Measurements from ENCODE around the gene ANXA6.
A peak's percentile ranks its signal among the peaks of the same experiment; 100 is the strongest.

The ANXA6 gene

GRCh38 chr5:151130922-151131891, 26.4 kb downstream of the ANXA6 start:
- Histone ChIP-seq H3K4me3 (ENCODE audit: low read length) (no peak overlapping the region), H3K27ac (ENCODE audit: low read depth, low read length) (no peak overlapping the region), H3K4me1 (ENCODE audit: control insufficient read depth, insufficient read depth, low read length) (no peaks in the 10 kb centered on the region), H3K27me3 (ENCODE audit: control insufficient read depth, insufficient read depth, low read length) (no peaks in the 10 kb centered on the region), H3K9ac (ENCODE audit: low read length) (no peak overlapping the region), H3K36me3 (ENCODE audit: control insufficient read depth, insufficient read depth, low read length) (peaks cover 65% of the 10 kb centered on the region)

GRCh38 chr5:151130235-151130921, 27.2 kb downstream of the ANXA6 start:
- Histone ChIP-seq H3K27me3 (ENCODE audit: control insufficient read depth, insufficient read depth, low read length) (no peaks in the 10 kb centered on the region), H3K27ac (ENCODE audit: low read depth, low read length) (no peak overlapping the region), H3K4me1 (ENCODE audit: control insufficient read depth, insufficient read depth, low read length) (no peaks in the 10 kb centered on the region), H3K36me3 (ENCODE audit: control insufficient read depth, insufficient read depth, low read length) (peaks cover 67% of the 10 kb centered on the region), H3K4me3 (ENCODE audit: low read length) (no peak overlapping the region), H3K9ac (ENCODE audit: low read length) (no peak overlapping the region)

- Histone ChIP-seq H3K4me3 (ENCODE audit: low read length) (no peak overlapping the region), H3K9ac (ENCODE audit: low read length) (no peak overlapping the region), H3K27me3 (ENCODE audit: control insufficient read depth, insufficient read depth, low read length) (no peaks in the 10 kb centered on the region), H3K36me3 (ENCODE audit: control insufficient read depth, insufficient read depth, low read length) (peaks cover 56% of the 10 kb centered on the region), H3K4me1 (ENCODE audit: control insufficient read depth, insufficient read depth, low read length) (peaks cover 5% of the 10 kb centered on the region), H3K27ac (ENCODE audit: low read depth, low read length) (no peak overlapping the region)
These were observed 28.8 kb downstream of the ANXA6 start for GRCh38 chr5:151128817-151129216.

- Histone ChIP-seq H3K27ac (ENCODE audit: low read depth, low read length) (no peak overlapping the region), H3K4me3 (ENCODE audit: low read length) (no peak overlapping the region), H3K9ac (ENCODE audit: low read length) (no peak overlapping the region), H3K36me3 (ENCODE audit: control insufficient read depth, insufficient read depth, low read length) (peaks cover 52% of the 10 kb centered on the region), H3K4me1 (ENCODE audit: control insufficient read depth, insufficient read depth, low read length) (peaks cover 7% of the 10 kb centered on the region), H3K27me3 (ENCODE audit: control insufficient read depth, insufficient read depth, low read length) (no peaks in the 10 kb centered on the region)
These were observed 29.7 kb downstream of the ANXA6 start for GRCh38 chr5:151127926-151128325.

DNA sequence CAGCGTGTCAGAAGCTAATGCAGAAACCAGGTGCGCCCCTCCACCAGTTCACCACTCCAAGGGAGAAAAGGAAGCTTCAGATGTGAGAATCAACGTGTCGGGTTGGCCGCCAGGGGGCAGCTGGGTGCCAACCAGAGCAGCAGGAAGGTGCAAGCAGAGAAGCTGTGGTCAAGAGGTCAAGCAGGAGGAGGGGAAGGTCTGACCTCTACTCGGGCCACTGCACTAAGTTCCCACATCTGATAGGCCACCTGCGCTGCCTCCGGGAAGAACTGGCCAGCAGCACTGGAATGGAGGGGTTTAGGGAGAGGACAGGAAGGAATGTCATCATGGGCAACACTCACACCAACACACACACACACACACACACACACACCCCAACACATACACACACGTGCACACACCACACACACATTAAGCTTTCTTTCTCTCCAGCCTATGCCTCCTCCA, 31.4 kb downstream of the ANXA6 start:
- no peaks in the 10 kb centered on the region for H3K27me3 ChIP-seq (ENCODE audit: control insufficient read depth, insufficient read depth, low read length)
- H3K27ac ChIP-seq (ENCODE audit: low read depth, low read length): no peak overlapping the region
- no peak overlapping the region for H3K4me3 ChIP-seq (ENCODE audit: low read length)
- peaks cover 7% of the 10 kb centered on the region for H3K4me1 ChIP-seq (ENCODE audit: control insufficient read depth, insufficient read depth, low read length)
- no peak overlapping the region for H3K9ac ChIP-seq (ENCODE audit: low read length)
- H3K36me3 ChIP-seq (ENCODE audit: control insufficient read depth, insufficient read depth, low read length): peaks cover 54% of the 10 kb centered on the region

DNA sequence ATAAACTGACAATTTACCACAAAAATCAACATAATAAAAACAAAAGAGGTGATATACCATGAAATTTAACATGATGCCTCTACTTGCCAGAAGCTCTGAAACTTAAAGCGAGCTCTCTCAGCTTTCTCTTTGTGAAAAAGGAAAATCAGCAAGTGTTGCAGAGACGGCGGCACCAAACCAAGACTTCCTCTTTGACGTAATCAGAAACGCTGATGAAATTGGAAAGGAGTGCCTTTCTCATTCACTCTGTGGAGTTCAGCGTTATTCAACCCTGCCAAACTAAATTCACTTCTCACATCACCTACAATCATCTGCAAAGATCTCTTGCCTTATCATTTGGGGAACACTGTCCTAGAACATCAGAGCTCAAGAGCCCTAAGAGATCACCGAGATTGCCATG, 32.2 kb downstream of the ANXA6 start:
- H3K36me3 ChIP-seq (ENCODE audit: control insufficient read depth, insufficient read depth, low read length): peaks cover 55% of the 10 kb centered on the region
- peaks cover 7% of the 10 kb centered on the region for H3K4me1 ChIP-seq (ENCODE audit: control insufficient read depth, insufficient read depth, low read length)
- no peak overlapping the region for H3K9ac ChIP-seq (ENCODE audit: low read length)

GRCh38 chr5:151123897-151124751, 33.5 kb downstream of the ANXA6 start:
- Histone ChIP-seq H3K9ac (ENCODE audit: low read length) (no peak overlapping the region), H3K27ac (ENCODE audit: low read depth, low read length) (peak overlapping the region; percentile 15), H3K27me3 (ENCODE audit: control insufficient read depth, insufficient read depth, low read length) (no peaks in the 10 kb centered on the region), H3K4me3 (ENCODE audit: low read length) (no peak overlapping the region), H3K4me1 (ENCODE audit: control insufficient read depth, insufficient read depth, low read length) (peaks cover 7% of the 10 kb centered on the region), H3K36me3 (ENCODE audit: control insufficient read depth, insufficient read depth, low read length) (peaks cover 59% of the 10 kb centered on the region)

More for the DNA sequence above, 32.2 kb downstream of the ANXA6 start:
- H3K27ac ChIP-seq (ENCODE audit: low read depth, low read length): no peak overlapping the region
- H3K4me3 ChIP-seq (ENCODE audit: low read length): no peak overlapping the region
- no peaks in the 10 kb centered on the region for H3K27me3 ChIP-seq (ENCODE audit: control insufficient read depth, insufficient read depth, low read length)

- Histone ChIP-seq H3K4me3 (ENCODE audit: low read length) (no peak overlapping the region), H3K9ac (ENCODE audit: low read length) (no peak overlapping the region), H3K4me1 (ENCODE audit: control insufficient read depth, insufficient read depth, low read length) (peaks cover 7% of the 10 kb centered on the region), H3K27me3 (ENCODE audit: control insufficient read depth, insufficient read depth, low read length) (no peaks in the 10 kb centered on the region), H3K27ac (ENCODE audit: low read depth, low read length) (no peak overlapping the region), H3K36me3 (ENCODE audit: control insufficient read depth, insufficient read depth, low read length) (peaks cover 52% of the 10 kb centered on the region)
These were observed 34.8 kb downstream of the ANXA6 start for GRCh38 chr5:151122828-151123227.

GRCh38 chr5:151121665-151122064, 35.9 kb downstream of the ANXA6 start:
- no peak overlapping the region for H3K9ac ChIP-seq (ENCODE audit: low read length)
- peaks cover 7% of the 10 kb centered on the region for H3K4me1 ChIP-seq (ENCODE audit: control insufficient read depth, insufficient read depth, low read length)
- no peak overlapping the region for H3K27ac ChIP-seq (ENCODE audit: low read depth, low read length)
- H3K27me3 ChIP-seq (ENCODE audit: control insufficient read depth, insufficient read depth, low read length): no peaks in the 10 kb centered on the region
- peaks cover 46% of the 10 kb centered on the region for H3K36me3 ChIP-seq (ENCODE audit: control insufficient read depth, insufficient read depth, low read length)
- no peak overlapping the region for H3K4me3 ChIP-seq (ENCODE audit: low read length)

GRCh38 chr5:151121095-151121494, 36.5 kb downstream of the ANXA6 start:
- no peak overlapping the region for H3K9ac ChIP-seq (ENCODE audit: low read length)
- no peak overlapping the region for H3K4me3 ChIP-seq (ENCODE audit: low read length)
- H3K27ac ChIP-seq (ENCODE audit: low read depth, low read length): no peak overlapping the region
- no peaks in the 10 kb centered on the region for H3K27me3 ChIP-seq (ENCODE audit: control insufficient read depth, insufficient read depth, low read length)
- peaks cover 7% of the 10 kb centered on the region for H3K4me1 ChIP-seq (ENCODE audit: control insufficient read depth, insufficient read depth, low read length)
- peaks cover 42% of the 10 kb centered on the region for H3K36me3 ChIP-seq (ENCODE audit: control insufficient read depth, insufficient read depth, low read length)

GRCh38 chr5:151118913-151119575, 38.5 kb downstream of the ANXA6 start:
- Histone ChIP-seq H3K36me3 (ENCODE audit: control insufficient read depth, insufficient read depth, low read length) (peaks cover 36% of the 10 kb centered on the region), H3K4me3 (ENCODE audit: low read length) (no peak overlapping the region), H3K9ac (ENCODE audit: low read length) (no peak overlapping the region), H3K4me1 (ENCODE audit: control insufficient read depth, insufficient read depth, low read length) (peaks cover 4% of the 10 kb centered on the region), H3K27ac (ENCODE audit: low read depth, low read length) (no peak overlapping the region), H3K27me3 (ENCODE audit: control insufficient read depth, insufficient read depth, low read length) (no peaks in the 10 kb centered on the region)
